ENCODE results near the gene ATP9B. TPM values are rescaled to one million over a fixed set of nuclear protein-coding genes. Genes with fewer than 3 reads are reported as not detected.
A peak's percentile ranks its signal among the peaks of the same experiment; 100 is the strongest.

The ATP9B gene
- total and polyA plus RNA-seq, 7 donors, result 6.5 to 66.5 (median 28.1) TPM

DNA sequence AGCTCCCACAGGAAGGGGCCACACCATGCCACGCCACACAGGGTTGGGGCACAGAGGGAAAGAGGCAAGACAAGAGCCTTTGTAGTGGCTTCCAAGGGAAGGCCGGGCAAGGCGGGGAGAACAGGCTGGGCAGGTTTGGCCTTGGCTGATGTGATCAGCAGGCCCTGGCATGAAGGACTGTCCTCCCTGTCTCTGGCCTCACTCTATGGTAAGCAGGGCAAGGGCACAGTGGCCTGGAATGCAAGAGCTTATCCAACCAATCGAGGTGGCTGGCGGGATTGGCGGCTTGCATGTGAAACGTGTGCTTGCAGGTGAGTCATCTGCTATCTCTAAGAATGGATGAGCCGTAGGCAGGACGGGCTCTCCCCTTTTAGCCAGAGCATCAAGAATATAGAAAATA, 6.4 kb upstream of the ATP9B start:
- DNase-seq, result no peak
- intact Hi-C loops (cut with DNase I), result loop anchor here (10.0 kb wide), 1 partner anchor 442 kb away; no protein-coding TSS in a partner anchor

DNA sequence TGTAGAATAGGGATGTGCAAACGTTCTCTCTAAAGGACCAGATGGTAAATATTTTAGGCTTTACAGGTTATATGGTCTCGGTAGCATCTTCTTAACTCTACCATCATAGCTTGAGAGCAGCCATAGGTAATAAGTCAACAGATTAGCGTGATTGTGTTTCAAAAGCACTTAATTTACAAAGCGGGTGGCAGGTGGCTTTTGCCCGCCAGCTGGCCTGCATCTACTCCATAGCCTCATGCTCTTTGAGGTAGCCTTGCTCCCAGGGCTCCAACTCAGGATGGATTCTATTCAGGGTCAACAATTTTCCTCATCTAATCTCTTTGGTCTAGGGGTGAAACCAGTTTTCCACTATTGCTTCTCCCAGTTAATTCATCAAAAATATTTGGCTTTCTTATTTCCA, 5.0 kb upstream of the ATP9B start:
- Histone ChIP-seq H3K4me3 (no peak overlapping the region), H3K27me3 (no peaks in the 10 kb centered on the region), H3K4me1 (no peaks in the 10 kb centered on the region), H3K36me3 (no peaks in the 10 kb centered on the region), H3K27ac (no peak overlapping the region), H3K9me3 (no peaks in the 10 kb centered on the region)
- 79 to 86% methylated on average over 5 of the region's 5 CpGs for WGBS, 2 donors
- no peak for DNase-seq
- intact Hi-C loops (cut with DNase I), result loop anchor here (10.0 kb wide), 1 partner anchor 441 kb away; no protein-coding TSS in a partner anchor
- TF ChIP-seq, protein P1, sequence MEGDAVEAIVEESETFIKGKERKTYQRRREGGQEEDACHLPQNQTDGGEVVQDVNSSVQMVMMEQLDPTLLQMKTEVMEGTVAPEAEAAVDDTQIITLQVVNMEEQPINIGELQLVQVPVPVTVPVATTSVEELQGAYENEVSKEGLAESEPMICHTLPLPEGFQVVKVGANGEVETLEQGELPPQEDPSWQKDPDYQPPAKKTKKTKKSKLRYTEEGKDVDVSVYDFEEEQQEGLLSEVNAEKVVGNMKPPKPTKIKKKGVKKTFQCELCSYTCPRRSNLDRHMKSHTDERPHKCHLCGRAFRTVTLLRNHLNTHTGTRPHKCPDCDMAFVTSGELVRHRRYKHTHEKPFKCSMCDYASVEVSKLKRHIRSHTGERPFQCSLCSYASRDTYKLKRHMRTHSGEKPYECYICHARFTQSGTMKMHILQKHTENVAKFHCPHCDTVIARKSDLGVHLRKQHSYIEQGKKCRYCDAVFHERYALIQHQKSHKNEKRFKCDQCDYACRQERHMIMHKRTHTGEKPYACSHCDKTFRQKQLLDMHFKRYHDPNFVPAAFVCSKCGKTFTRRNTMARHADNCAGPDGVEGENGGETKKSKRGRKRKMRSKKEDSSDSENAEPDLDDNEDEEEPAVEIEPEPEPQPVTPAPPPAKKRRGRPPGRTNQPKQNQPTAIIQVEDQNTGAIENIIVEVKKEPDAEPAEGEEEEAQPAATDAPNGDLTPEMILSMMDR (IDR thresholded peaks at IDR 0.05), result no peak
- TF ChIP-seq POLR2A (IDR thresholded peaks at IDR 0.05), result no peak
- TF ChIP-seq POLR2AphosphoS5 (IDR thresholded peaks at IDR 0.05), result no peak
- no peak for TF ChIP-seq EP300 (IDR thresholded peaks at IDR 0.05)

More for the DNA sequence above, 6.4 kb upstream of the ATP9B start:
- no peak for TF ChIP-seq POLR2AphosphoS5 (IDR thresholded peaks at IDR 0.05)
- no peak for TF ChIP-seq POLR2A (IDR thresholded peaks at IDR 0.05)
- TF ChIP-seq EP300 (IDR thresholded peaks at IDR 0.05), result no peak
- TF ChIP-seq, protein P1 (IDR thresholded peaks at IDR 0.05), result no peak
- Histone ChIP-seq H3K4me3 (no peak overlapping the region), H3K27ac (no peak overlapping the region), H3K27me3 (no peaks in the 10 kb centered on the region), H3K4me1 (no peaks in the 10 kb centered on the region), H3K9me3 (no peaks in the 10 kb centered on the region), H3K36me3 (no peaks in the 10 kb centered on the region)
- WGBS, 2 donors, result 81 to 91% methylated on average over 9 of the region's 9 CpGs

DNA sequence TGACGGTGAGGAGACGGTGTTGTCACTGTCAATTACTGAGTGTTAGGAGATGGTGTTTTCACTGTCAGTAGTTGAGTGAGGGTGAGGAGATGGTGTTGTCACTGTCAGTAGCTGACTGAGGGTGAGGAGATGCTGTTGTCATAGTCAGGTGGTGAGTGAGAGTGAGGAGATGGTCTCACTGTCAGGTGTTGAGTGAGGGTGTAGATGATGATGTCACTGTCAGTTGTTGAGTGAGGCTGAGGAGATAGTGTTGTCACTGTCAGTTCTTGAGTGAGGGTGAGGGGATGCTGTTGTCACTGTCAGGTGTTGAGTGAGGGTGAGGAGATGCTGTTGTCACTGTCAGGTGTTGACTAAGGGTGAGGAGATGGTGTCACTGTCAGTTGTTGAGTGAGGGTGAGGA, 3.4 kb upstream of the ATP9B start:
- intact Hi-C loops (cut with DNase I), result loop anchor here (10.0 kb wide), 1 partner anchor 439 kb away; no protein-coding TSS in a partner anchor
- 94% methylated on average over 2 of the region's 2 CpGs for WGBS, 2 donors
- no peaks in the 10 kb centered on the region for H3K36me3 ChIP-seq
- TF ChIP-seq POLR2AphosphoS5 (IDR thresholded peaks at IDR 0.05) (no peak), EP300 (IDR thresholded peaks at IDR 0.05) (no peak), POLR2A (IDR thresholded peaks at IDR 0.05) (no peak)
- TF ChIP-seq, protein P1 (IDR thresholded peaks at IDR 0.05), result no peak
- no peak for DNase-seq
- peaks cover 0 to 10% (median 9%) of the 10 kb centered on the region in 4 donors for H3K4me1 ChIP-seq
- no peak overlapping the region for H3K4me3 ChIP-seq
- H3K9me3 ChIP-seq, result no peaks in the 10 kb centered on the region
- no peaks in the 10 kb centered on the region for H3K27me3 ChIP-seq
- no peak overlapping the region for H3K27ac ChIP-seq

DNA sequence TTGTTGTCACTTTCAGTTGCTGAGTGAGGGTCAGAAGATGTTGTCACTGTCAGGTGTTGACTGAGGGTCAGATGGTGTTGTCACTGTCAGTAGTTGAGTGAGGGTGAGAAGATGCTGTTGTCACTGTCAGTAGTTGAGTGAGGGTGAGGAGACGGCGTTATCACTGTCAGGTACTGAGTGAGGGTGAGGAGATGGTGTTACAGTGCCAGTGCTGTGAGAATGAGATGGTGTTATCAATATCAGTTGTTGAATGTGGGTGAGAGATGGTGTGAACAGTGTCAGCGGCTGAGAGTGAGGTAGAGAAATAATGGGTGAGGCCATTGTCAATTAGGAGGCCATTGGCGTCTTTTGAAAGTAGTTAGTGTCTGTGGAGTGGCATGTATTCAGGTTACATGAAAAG, 1.6 kb upstream of the ATP9B start:
- WGBS, 2 donors, result 95 to 97% methylated on average over 4 of the region's 4 CpGs
- Histone ChIP-seq H3K27me3 (no peaks in the 10 kb centered on the region), H3K36me3 (no peaks in the 10 kb centered on the region), H3K4me1 (peaks cover 0 to 20% (median 12%) of the 10 kb centered on the region in 4 donors), H3K9me3 (no peaks in the 10 kb centered on the region), H3K4me3 (no peak overlapping the region), H3K27ac (peak overlapping the region; percentile 95 to 97 (median 96))
- intact Hi-C loops (cut with DNase I), result loop anchor here (2.0 to 10.0 kb wide), 2 partner anchors 437 to 611 kb away; partner anchors contain the start of gene CTDP1
- TF ChIP-seq EP300 (IDR thresholded peaks at IDR 0.05) (no peak), POLR2AphosphoS5 (IDR thresholded peaks at IDR 0.05) (no peak), POLR2A (IDR thresholded peaks at IDR 0.05) (no peak)
- TF ChIP-seq, protein P1 (IDR thresholded peaks at IDR 0.05), result no peak
- DNase-seq, result no peak

Data from sigmoid colon (tissue), 7 donors.